GM18951 (cell line): Measurements from ENCODE around the gene PLS1.
A peak's percentile ranks its signal among the peaks of the same experiment; 100 is the strongest.
"Not testable (repeated sequence)": the region's sequence is repeated elsewhere in the genome, so short reads cannot be mapped to it uniquely, and the experiment has no call there.

Experiments used
- POLR2A ChIP-seq: IDR thresholded peaks from 4 replicates; pipeline ENCODE4 v1.6.1; 2011; ENCODE audit warnings: mild to moderate bottlenecking; ENCODE audit not compliant: insufficient read length, insufficient read depth; ENCODE audit errors: extremely low read depth
- in situ Hi-C: fragments of 300-500 bp; cut with MboI; formaldehyde crosslinking; loops from one replicate; pipeline ENCODE4 v1.12.0; 2022; ENCODE audit warnings: low sequenced_read_pairs, mixed read lengths, inconsistent platforms; ENCODE audit not compliant: unreplicated experiment

The PLS1 gene

DNA sequence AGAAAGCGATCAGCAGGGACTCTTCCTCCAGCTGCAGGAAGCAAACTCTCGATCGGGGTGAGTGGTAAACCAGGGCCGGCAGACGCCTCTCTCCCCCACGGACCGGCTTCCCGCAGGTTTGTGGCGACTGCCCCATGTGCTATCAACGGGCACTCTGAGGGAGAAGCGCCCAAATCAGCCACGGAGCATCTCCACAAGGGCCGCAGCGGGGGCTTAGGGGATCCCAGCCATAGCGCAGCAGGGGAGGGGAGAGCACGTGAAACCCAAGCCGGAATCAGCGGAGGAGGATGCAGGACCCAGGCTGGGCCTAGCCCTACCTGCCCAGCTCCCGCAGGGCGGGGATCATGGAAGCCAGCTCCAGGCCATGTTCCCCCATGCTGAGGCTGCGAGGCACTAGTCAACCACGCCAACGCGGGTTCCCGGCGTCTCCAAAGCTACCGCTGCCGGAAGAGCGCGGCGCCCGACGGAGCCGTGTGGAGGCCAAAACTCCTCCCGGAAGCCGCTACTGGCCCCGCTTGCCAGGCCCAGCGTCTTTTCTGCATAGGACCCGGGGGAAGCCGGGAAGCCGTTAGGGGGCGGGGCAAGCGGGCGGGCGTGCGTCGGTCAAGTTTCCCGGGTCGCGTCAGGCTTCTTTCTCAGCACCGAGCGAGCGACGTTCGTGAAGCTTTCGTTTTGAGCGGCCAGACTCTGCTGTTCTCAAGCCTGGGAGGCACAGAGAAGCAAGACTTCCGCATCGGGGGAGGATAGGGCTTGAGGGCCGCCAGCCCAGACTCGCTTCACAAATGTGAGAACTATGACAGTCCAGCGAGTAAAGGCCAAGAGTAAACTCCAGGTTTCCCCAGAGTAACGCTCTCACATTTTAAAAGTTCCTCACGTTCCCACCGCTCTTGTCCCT lies 17.6 kb upstream of the PLS1 start, which contains the start of gene ATR:
ATR (minus strand) TSS at position 405 of the 895 bp plus-strand sequence; CDS start at position 376, 29 bp downstream.
- in situ Hi-C loops: loop anchor here (25.0 kb wide), 1 partner anchor 409 kb away; no protein-coding TSS in a partner anchor
- TF ChIP-seq POLR2A: peak; percentile 86

DNA sequence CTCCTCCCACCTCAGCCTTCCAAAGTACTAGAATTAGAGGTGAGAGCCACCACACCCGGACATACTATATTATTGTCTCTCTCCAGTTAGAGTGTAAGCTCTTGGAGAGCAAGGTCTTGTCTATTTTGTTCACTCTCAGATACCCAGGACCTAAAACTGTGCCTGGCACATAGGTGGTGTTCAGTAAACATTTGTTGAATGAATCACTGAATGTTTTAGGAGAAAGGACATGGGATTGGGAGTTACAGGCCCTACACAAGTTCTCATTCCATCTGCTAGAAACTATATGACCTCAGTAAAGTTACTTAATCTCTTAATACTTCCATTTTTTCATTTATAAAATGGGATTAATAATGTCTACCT lies 16.2 kb upstream of the PLS1 start:
- in situ Hi-C loops: loop anchor here (25.0 kb wide), 1 partner anchor 407 kb away; no protein-coding TSS in a partner anchor
- no peak for TF ChIP-seq POLR2A

DNA sequence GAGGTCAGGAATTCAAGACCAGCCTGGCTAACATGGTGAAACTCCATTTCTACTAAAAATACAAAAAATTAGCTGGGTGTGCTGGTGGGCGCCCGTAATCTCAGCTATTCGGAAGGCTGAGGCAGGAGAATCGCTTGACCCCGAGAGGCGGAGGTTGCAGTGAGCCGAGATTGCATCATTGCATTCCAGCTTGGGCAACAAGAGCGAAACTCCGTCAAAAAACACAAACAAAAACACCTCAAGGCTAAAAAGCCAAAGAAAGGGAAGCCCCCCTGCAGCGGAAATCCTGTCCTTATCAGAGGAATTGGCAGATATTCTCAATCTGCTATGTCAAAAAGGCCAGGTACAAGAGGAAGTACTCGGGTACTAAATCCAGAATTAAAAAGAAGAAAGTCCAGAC lies 15.1 kb upstream of the PLS1 start:
- in situ Hi-C loops: loop anchor here (25.0 kb wide), 1 partner anchor 406 kb away; no protein-coding TSS in a partner anchor

DNA sequence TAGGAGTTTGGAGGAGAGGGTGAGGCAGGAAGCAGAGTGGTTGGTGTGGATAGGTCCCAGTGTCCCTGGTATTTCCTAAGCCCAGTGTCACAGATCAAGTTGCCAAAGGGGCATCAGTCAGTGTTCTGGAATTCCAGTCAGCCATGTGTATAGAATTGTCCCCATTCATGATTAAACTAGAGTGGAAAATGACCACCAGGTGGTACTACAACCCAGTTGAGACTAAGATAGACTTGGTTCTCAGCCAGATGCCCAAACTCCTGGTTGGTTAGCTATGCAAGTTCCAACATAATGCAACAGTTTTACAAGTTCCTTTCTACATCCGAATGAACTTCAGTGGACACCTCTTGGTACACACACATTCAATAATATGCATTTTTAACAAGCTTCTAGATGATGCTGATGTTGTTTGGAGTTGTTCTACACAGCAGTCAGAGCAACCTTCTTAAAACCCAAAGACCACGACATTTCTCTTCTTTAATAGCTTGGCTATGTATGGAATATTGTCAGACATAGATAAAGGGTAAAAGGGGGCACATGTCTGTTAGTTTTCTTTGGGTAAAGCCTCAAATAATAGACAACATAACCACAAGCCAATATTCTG lies 9.3 kb upstream of the PLS1 start:
- TF ChIP-seq POLR2A: no peak
- in situ Hi-C loops: loop anchor here (25.0 kb wide), 1 partner anchor 400 kb away; no protein-coding TSS in a partner anchor

DNA sequence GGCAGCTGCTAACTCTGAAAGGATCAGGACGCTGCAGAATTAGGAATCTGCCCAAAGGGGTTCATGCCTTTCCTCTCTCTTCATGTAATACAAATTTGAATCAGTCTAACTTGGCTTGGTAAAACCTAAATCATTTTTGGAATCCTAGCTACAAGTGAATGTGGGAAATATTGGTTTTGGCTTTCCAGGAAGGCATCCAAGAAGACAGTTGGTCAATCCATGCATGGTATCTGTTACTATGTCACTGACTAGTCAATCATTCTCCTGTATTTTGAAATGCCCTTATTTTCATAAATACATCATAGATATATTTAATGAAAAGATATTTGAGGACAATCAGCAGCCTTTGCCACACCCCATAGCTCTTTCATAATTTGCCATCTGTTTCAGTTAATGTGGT lies 7.5 kb upstream of the PLS1 start:
- in situ Hi-C loops: loop anchor here (25.0 kb wide), 1 partner anchor 399 kb away; no protein-coding TSS in a partner anchor
- no peak for TF ChIP-seq POLR2A

- in situ Hi-C loops: loop anchor here (25.0 kb wide), 1 partner anchor 395 kb away; no protein-coding TSS in a partner anchor
Measured at GRCh38 chr3:142592268-142592667, 3.9 kb upstream of the PLS1 start.

DNA sequence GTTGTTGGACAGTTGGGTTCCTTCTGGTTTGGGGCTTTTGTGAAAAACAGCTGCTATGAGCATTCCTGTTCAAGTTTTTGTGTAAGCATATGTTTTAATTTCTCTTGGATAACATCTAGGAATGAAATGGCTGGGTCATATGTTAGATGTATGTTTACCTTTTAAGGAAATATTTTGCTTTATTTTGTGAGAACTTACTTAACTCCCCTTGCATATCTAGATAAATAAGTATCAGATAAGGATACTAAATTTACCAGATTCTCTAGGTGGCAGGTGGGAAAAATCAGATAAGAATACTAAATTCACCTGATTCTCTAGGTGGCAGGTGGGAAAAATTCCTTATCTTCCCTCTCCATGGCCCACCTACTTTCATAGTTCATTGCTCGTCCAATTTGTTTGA lies 1.1 kb upstream of the PLS1 start:
- TF ChIP-seq POLR2A: no peak
- in situ Hi-C loops: loop anchor here (25.0 kb wide), 1 partner anchor 392 kb away; no protein-coding TSS in a partner anchor

GRCh38 chr3:142595581-142595950 lies 627 bp upstream of the PLS1 start:
- no peak for TF ChIP-seq POLR2A
- in situ Hi-C loops: loop anchor here (25.0 kb wide), 1 partner anchor 392 kb away; no protein-coding TSS in a partner anchor

DNA sequence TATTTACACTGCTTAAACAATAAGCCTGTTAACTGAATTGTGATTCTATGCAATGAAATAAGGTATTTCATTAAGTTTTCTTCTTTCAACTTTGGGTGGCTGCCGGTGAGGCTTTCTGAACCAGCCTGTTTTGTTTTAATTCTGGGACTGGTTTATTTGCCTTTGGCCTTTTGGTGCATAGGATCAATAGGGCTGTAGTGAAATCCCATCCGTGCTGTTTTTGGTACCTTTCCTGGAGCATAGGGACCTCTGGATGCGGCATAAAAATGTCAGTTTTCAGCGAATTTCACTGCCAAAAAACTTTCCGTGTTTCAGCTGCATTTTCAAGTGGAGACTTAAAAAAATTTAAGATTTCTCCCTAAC lies 514 bp downstream of the PLS1 start:
- in situ Hi-C loops: loop anchor here (25.0 kb wide), 1 partner anchor 391 kb away; no protein-coding TSS in a partner anchor

DNA sequence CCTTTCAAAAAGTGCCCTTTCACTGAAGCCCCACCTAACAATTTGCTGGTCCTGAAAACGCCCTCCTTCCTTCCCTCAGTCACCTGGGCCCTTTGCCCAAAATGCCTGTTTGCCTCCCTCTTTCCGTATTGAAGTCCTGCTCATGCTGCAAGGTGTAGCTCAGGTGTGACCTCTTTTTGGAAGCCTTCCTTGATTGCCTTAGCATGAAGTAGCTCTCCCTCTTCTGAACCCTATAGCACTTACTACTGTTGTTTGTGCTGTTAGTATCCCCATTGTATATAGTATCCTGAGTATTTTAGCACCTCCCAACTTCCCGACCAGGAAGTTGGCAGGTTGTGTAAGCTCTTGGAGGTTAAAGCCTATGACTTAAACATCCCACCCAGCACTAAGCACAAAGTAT lies 1.7 kb downstream of the PLS1 start:
- no peak for TF ChIP-seq POLR2A
- in situ Hi-C loops: loop anchor here (25.0 kb wide), 1 partner anchor 389 kb away; no protein-coding TSS in a partner anchor

More for the DNA sequence above, 514 bp downstream of the PLS1 start:
- TF ChIP-seq POLR2A: no peak

DNA sequence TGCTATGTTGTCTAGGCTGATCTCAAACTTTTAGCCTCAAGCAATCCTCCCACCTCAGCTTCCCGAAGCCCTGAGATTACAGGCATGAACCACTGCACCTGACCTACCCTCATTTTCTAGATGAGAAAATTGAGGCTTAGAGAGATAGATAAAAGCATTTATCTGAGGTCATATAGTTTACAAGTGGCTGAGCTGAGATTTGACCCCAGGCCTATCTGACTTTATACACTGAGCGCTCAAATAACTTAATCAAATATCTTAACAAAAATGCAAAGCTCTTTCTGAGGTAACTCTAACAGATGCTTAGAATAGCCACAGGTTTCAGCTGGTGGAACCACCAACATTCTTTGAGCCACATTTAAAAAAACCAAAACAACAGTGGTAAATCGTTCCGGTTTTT lies 5.5 kb downstream of the PLS1 start:
- in situ Hi-C loops: no loop called here
- TF ChIP-seq POLR2A: no peak

DNA sequence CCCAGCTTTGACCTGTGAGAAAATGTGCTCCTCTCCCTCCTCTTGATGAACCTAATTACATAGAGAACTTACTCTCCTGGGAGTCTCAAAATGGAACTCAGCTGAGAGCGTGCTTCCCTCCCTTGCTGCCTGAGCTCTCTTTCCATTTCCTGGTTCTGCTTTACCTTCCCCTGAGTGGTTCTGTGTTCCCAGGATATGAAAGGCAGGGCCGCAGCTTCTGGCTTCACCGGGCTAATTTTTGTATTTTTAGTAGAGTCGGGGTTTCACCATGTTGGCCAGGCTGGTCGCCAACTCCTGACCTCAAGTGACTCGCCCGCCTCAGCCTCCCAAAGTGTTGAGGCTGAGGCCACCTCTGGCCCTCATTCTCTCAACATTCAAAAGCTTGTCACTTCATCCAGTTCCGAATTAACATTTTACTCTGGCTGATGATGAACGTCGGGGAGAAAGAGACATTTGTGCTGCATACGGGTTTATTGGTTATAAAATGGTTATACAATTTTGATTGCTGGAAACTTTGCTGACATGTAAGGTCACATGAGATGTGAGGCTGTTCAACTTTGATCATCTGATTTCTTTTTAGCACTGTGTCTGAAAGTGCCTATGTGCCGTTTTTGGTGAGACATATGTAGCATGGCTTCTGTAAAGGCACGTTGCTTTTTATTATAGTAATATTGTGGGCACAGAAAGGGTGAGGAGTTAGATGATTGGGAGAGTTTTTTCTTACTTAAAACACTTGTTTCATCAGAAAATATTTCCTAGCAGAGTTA lies 6.6 kb downstream of the PLS1 start:
- in situ Hi-C loops: no loop called here
- no peak for TF ChIP-seq POLR2A

DNA sequence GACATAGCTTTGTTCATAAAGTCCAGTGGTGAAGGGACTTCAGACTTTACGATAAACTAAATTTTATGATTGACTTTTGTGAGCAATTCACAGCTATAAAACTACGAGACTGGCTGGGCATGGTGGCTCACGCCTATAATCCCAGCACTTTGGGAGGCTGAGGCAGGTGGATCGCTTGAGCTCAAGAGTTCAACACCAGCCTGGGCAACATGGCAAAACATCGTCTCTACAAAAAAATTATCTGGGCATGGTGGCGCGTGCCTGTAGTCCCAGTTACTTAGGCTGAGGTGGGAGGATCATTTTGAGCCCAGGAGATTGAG lies 7.2 kb downstream of the PLS1 start:
- in situ Hi-C loops: not testable (repeated sequence)
